GM19193 (cell line): Measurements from ENCODE around the gene SOX1.

Experiments
- POLR2A ChIP-seq: IDR thresholded peaks from 4 replicates; pipeline ENCODE4 v1.6.1; 2011; ENCODE audit not compliant: insufficient read depth, insufficient read length; ENCODE audit errors: extremely low read depth

Gene SOX1

GRCh38 chr13:112117955-112118302, 51.0 kb downstream of the SOX1 start:
- TF ChIP-seq POLR2A: no peak

GRCh38 chr13:112118451-112119064, 51.6 kb downstream of the SOX1 start:
- no peak for TF ChIP-seq POLR2A

- no peak for TF ChIP-seq POLR2A
Observed at GRCh38 chr13:112119192-112120030, 52.5 kb downstream of the SOX1 start.

GRCh38 chr13:112120031-112120373, 53.1 kb downstream of the SOX1 start:
- TF ChIP-seq POLR2A: no peak
